HL-60/S4 treated with phorbol 12-myristate 13-acetate at 8.2 ng/mL for 4 days and 3 days (cell line): ENCODE data around the gene DHX57.

ENCODE experiments used
- in situ Hi-C: fragments of 300-500 bp; cut with MboI; formaldehyde crosslinking; loops from 2 replicates; pipeline ENCODE4 v1.15.0; 2022; ENCODE audit warnings: low sequenced_read_pairs

DHX57 gene

GRCh38 chr2:38754506-38754905 is 121.2 kb downstream of the DHX57 start:
- in situ Hi-C loops: no loop called here

DNA sequence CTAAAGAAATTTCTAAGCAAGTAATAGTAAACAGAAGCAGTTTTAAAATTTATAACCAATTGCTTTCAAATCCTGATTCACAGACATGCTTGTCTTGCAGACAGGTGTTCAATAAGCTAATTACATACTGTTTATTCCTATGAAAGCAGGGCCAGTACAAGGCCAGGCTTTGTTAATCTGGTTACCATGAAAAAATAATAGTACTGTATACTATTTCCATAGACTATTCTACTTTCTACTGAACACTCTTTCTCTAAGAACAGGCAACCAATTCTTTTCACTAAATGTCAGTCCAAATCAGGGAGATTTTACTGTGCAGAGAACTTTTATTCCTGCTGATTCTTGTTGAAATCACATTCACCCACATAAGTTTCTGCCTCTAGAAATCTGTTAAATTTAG is 121.7 kb downstream of the DHX57 start:
- in situ Hi-C loops: no loop called here

DNA sequence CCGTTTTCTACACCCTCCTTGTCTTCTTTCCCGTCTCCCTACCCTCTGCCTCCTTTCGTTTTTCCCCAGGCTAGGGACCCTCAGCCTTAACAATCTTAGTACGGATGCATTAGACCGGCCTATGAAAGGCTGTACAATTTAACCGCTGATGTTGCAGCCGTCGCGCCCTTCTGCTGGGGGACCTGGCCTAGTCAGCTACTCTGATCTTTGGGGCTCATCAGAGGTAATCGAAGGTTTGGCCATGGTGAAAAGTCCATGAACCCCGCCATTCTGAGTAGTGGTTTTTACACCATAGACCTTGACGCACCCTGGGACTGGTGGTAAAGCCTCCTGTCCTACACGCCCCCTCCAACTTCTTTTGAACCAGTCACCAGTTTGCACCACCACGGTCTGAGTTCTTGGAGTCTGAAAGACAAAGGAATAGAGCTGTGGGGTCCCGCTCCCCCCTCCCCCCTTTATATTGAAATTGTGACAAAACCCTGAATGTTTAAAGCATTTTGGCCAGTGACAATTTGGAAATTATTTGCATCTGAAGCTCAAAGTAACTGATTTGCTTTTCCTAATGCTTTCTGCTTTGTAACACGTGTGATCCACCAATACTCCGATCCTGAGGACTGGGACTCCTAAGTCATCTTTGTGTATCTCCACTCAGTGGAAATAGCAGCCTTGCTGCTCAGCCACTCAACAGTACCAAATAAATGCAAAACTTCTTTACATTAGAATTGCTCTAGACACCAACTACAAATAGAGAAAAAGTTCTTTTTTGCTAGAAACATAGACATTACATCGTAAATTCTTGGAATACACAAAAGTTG is 123.9 kb downstream of the DHX57 start:
- in situ Hi-C loops: no loop called here

DNA sequence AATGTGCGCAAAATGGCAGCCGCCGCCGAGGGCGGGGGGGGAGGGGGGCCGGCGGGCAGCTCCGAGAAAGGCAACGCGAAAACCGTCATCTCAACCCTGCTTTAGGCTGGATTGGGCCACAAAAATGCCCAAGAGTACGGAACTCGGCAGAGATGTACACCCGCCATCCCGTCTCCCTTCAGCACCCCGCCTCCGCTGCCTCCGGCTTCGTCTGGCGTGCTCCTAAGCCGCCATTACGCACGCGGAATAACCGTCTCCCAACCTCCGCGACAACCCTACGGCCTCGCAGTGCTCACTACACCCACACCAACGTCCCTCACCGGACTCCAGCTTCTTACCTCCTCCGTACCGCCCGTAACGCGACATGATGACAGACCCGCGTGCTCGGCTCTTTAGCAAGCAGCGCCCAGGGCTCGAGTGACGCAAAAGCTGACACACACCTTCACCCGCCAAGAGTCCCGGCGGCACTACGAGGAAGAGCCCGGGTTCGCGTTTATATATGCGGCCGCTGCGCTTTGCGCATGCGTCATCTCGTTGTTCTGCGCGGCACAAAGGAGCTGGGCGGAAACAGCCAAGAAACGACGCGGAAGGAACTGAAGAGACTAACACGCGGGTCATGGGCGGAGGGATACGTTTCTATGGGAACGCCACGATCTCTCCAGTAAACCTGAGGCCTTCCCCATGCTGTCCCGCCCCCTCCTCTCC is 124.7 kb downstream of the DHX57 start, which contains the start of gene SRSF7:
TSS of gene SRSF7 (minus strand) at position 471 of the 705 bp plus-strand sequence. CDS start at position 366, 105 bp downstream.
- in situ Hi-C loops: no loop called here

- in situ Hi-C loops: no loop called here
Measured at GRCh38 chr2:38750011-38750890, 125.5 kb downstream of the DHX57 start.

- in situ Hi-C loops: loop anchor here (25.0 kb wide), 1 partner anchor 437 kb away; no protein-coding TSS in a partner anchor
Measured at GRCh38 chr2:38748943-38749804, 126.6 kb downstream of the DHX57 start.

- in situ Hi-C loops: loop anchor here (25.0 kb wide), 1 partner anchor 436 kb away; no protein-coding TSS in a partner anchor
Measured at GRCh38 chr2:38748391-38748790, 127.3 kb downstream of the DHX57 start.

DNA sequence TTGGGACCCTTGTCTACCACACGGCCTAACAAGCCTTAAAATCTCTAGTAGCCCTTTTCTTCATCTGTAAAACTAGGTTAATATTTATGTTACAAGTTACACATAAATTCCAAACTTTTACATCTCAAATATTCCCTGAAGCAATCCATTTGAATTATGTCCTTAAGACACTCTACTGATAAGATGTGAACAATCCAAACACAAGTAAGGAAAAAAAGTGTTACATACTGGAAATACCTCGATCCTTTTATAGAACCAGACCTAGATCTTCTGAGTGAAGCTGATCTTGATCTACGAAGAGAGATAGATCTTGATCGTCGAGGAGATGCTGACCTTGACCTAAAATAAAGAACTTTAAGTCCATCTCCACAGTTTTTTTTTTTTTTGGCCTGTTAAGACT is 127.9 kb downstream of the DHX57 start:
- in situ Hi-C loops: loop anchor here (25.0 kb wide), 1 partner anchor 436 kb away; no protein-coding TSS in a partner anchor
